RWPE1 (cell line): Measurements from ENCODE around the gene KMT2C.
"Not testable (repeated sequence)": the region's sequence is repeated elsewhere in the genome, so short reads cannot be mapped to it uniquely, and the experiment has no call there.

ENCODE experiments used
- CTCF ChIA-PET: fragments of 350-600 bp; sonication (Branson Sonifier 250); formaldehyde crosslinking; extraction: SDS; loops from one replicate; lab custom pipeline; 2021; lab: Yijun Ruan, JAX
- POLR2A ChIA-PET: fragments of 400-600 bp; formaldehyde crosslinking; extraction: SDS; loops from one replicate; lab custom pipeline; 2020; ENCODE audit warnings: antibody characterized with exemption; ENCODE audit not compliant: low non-redundant PET; lab: Yijun Ruan, JAX
- DNase-seq: peaks from one replicate; pipeline ENCODE4 v3.0.0; 2012; ENCODE audit warnings: low spot score
- H3K27ac ChIP-seq: fragments of 450-650 bp; 2 replicates; pipeline ENCODE4 v1.5.1; 2017
- CTCF ChIP-seq: fragments of 450-650 bp; conservative IDR thresholded peaks from 2 replicates; pipeline ENCODE4 v1.5.1; 2017; ENCODE audit warnings: low read depth, mild to moderate bottlenecking

The KMT2C gene

DNA sequence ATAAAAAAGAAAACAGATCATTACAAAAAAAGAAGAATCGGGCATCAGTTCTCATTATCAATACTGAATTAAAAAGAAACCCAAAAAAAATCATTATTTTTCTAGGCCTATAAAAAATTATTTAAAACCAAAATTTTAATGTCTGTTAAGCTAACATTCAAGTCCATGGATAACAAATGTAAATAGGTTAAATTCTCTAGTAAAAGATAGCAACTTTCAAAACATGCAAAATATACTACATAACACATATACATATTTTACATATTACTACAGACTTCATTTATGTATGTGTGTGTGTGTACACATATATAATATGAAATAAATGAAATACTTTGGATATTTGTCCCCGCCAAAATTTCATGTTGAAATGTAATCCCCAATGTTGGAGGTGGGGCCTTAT lies 158.1 kb downstream of the KMT2C start:
- CTCF ChIA-PET, H3K27ac ChIP-seq, POLR2A ChIA-PET, DNase-seq: not testable (repeated sequence)

GRCh38 chr7:152270427-152270826 lies 165.4 kb downstream of the KMT2C start:
- H3K27ac ChIP-seq, CTCF ChIA-PET, POLR2A ChIA-PET, DNase-seq: not testable (repeated sequence)

- H3K27ac ChIP-seq, CTCF ChIA-PET, DNase-seq, POLR2A ChIA-PET: not testable (repeated sequence)
Observed at GRCh38 chr7:152266859-152267258, 168.9 kb downstream of the KMT2C start.

- CTCF ChIA-PET, H3K27ac ChIP-seq, POLR2A ChIA-PET, DNase-seq: not testable (repeated sequence)
Observed at GRCh38 chr7:152264915-152265314, 170.9 kb downstream of the KMT2C start.

GRCh38 chr7:152262146-152262545 lies 173.7 kb downstream of the KMT2C start:
- CTCF ChIA-PET, DNase-seq, H3K27ac ChIP-seq, POLR2A ChIA-PET: not testable (repeated sequence)

- H3K27ac ChIP-seq, POLR2A ChIA-PET, DNase-seq: not testable (repeated sequence)
- CTCF ChIA-PET = interaction anchor here (0.6 kb wide), 2 partner anchors 72 to 209 kb away, joined by 3 to 4 read pairs; no protein-coding TSS in a partner anchor
Observed at GRCh38 chr7:152259645-152260044, 176.2 kb downstream of the KMT2C start.

DNA sequence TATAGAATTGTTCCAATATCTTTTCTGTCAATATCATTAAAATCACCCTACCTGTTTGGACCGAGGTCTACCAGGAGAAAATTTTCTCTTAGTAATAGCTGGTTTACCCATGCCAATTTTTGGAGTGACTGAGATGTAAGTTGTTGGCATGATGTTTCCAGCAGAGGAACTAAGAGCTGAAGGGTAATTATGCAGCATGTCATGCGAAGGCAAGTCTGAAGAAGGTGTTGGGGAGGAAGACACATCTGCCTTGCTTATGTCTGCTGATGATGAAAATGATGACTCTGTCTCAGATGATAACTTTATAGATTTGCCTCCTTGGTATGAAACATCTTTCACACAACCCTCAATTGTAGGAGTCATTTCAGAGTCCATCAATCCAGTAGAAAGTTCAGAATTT lies 188.0 kb downstream of the KMT2C start:
- DNase-seq, POLR2A ChIA-PET, CTCF ChIA-PET, H3K27ac ChIP-seq: not testable (repeated sequence)

DNA sequence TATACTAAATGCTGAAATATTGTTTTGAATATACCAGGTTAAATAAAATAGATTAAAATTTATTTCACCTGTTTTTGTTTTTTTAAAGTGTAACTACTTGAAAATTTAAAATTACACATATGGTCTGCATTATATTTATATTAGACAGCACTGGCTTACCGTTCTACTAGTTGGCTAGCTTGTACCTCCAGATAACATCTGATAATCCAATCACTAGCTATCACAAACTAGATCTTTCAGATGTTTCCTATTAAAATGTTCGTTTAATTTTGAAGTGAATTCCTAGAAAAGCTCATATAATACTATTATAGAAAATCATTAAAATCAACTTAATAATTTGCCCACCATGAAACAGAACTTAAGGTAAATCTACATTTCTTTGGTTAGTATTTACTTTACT lies 190.4 kb downstream of the KMT2C start:
- H3K27ac ChIP-seq, POLR2A ChIA-PET, DNase-seq, CTCF ChIA-PET: not testable (repeated sequence)

DNA sequence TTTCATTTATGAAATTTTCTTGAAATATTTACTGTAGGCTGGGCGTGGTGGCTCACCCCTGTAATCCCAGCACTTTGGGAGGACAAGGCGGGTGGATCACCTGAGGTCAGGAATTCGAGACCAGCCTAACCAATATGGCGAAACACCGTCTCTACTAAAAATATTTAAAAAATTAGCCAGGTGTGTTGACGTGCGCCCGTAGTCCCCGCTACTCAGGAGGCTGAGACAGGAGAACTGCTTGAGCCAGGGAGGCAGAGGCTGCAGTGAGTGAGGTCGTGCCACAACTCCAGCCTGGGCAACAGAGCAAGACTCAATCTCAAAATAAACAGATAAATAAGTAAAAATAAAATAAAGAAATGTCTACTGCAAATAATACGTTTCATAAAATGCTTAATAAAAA lies 192.3 kb downstream of the KMT2C start:
- DNase-seq, POLR2A ChIA-PET, CTCF ChIA-PET, H3K27ac ChIP-seq: not testable (repeated sequence)

DNA sequence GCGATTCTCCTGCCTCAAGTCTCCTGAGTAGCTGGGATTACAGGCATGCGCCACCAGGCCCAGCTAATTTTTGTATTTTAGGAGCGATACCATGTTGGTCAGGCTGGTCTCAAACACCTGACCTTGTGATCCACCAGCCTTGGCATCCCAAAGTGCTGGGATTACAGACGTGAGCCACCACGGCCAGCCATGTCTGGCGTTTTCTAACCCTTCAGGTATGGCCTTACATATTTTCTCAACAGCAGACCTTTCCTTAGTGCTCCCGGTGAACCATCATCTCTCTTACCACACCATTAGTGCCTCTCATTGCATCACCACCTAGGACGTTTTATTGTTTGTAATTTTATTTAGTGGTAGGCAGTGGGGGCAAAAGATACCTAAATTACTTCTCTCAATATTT lies 194.5 kb downstream of the KMT2C start:
- POLR2A ChIA-PET, H3K27ac ChIP-seq, DNase-seq, CTCF ChIA-PET: not testable (repeated sequence)

- POLR2A ChIA-PET, DNase-seq, H3K27ac ChIP-seq, CTCF ChIA-PET: not testable (repeated sequence)
Observed at GRCh38 chr7:152236306-152236705, 199.5 kb downstream of the KMT2C start.

DNA sequence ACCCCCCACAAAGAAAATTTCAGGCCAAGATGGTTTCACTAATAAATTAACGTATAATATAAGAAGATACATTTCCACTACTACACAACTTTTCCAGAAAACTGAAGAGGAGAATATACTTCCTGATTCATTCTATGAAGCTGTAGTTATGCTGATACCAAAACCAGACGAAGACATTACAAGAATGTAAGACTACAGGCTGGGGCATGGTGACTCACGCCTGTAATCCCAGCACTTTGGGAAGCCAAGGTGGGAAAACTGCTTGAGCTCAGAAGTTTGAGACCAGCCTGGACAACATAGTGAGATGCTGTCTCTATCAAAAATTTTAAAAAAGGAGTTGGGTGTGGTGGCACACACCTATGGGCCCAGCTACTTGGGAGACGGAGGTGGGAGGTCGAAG lies 201.4 kb downstream of the KMT2C start:
- DNase-seq = not testable (repeated sequence)
- CTCF ChIA-PET = interaction anchor here (0.6 kb wide), 1 partner anchor 126 kb away, joined by 6 read pairs; no protein-coding TSS in a partner anchor

DNA sequence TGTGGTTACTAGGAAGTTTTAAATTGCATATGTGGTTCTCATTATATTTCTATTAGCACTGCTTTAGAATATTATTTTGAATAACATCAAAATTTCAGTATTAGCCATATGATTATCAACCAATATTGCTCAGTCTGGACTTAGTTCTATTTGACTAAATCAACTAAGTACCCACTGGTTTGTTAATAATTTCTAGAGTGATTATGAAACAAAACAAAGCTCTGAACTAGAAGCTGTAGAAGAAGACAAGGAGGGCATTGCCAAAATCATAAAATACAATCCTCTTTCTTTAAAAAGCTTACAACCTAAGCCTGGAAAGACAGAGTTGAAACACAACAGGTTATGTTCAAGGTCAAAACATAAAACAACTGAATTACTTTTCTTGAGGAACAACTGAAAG lies 204.7 kb downstream of the KMT2C start:
- ChIA-PET POLR2A (no interaction called here), CTCF (no interaction called here)
- H3K27ac ChIP-seq = no peak overlapping the region
- no peak for DNase-seq
- TF ChIP-seq CTCF = no peak

More for the DNA sequence above, 201.4 kb downstream of the KMT2C start:
- POLR2A ChIA-PET, H3K27ac ChIP-seq: not testable (repeated sequence)

DNA sequence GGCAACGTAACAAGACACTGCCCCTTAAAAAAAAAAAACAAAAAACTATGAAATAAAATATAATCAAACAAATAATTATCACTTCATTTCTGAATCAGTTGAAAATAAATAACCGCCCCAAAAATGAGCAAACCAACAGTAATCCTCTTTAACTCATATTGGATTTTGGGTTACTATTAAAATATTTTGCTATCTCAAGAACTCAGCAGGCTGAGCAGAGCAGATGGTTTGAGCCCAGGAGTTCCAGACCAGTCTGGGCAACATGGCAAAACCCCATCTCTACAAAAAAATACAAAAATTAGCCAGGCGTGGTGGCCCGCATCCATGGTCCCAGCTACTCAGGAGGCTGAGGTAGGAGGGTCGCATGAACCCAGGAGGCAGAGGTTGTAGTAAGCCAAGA lies 216.2 kb downstream of the KMT2C start:
- CTCF ChIA-PET, POLR2A ChIA-PET, DNase-seq, H3K27ac ChIP-seq: not testable (repeated sequence)

DNA sequence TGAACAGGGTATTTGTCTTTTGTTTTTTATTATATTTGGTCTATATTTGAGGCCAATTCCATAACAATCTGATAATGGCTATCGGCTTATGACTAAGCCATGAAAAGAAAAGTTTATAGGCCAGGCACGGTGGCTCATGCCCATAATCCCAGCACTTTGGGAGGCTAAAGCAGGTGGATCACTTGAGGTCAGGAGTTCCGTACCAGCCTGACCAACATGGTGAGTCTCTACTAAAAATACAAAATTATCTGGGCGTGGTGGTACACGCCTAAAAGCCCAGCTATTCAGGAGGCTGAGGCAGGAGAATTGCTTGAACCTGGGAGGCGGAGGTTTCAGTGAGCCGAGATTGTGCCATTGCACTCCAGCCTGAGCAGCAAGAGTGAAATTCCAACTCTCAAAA lies 227.0 kb downstream of the KMT2C start:
- CTCF ChIA-PET, POLR2A ChIA-PET: not testable (repeated sequence)

DNA sequence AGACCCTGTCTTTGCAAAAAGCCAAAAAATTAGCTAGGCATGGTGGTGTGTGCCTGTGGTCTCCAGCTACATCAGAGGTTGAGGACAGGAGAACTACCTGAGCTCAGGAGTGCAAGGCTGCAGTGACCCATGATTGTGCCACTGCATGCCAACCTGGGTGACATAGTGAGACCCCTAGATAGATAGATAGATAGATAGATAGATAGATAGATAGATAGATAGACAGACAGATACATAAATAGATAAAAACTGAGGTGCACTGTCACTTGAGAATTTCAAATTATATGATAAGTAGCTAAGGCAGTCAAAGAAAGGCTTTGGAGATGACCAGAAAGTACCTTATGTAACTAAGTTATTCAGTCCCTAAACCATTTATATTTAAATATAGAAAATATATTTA lies 231.4 kb downstream of the KMT2C start:
- CTCF ChIA-PET, H3K27ac ChIP-seq, POLR2A ChIA-PET, DNase-seq: not testable (repeated sequence)

More for the DNA sequence above, 227.0 kb downstream of the KMT2C start:
- DNase-seq, H3K27ac ChIP-seq: not testable (repeated sequence)
